H1 (cell line): ENCODE measurements around the gene MYRF. TPM values are rescaled to one million over a fixed set of nuclear protein-coding genes. Genes with fewer than 3 reads are reported as not detected.

ENCODE experiments used
- CTCF ChIA-PET: fragments of 300-600 bp; sonication (Branson Sonifier 250); formaldehyde crosslinking; loops from one replicate; lab custom pipeline; 2021; ENCODE audit not compliant: partially characterized antibody; lab: Charles Lee
- POLR2A ChIA-PET: fragments of 300-600 bp; sonication (Branson Sonifier 250); formaldehyde crosslinking; loops from one replicate; lab custom pipeline; 2021; ENCODE audit warnings: inconsistent platforms; ENCODE audit not compliant: partially characterized antibody; lab: Charles Lee
- DNase-seq, 2 experiments: peaks; one replicate each; pipeline versions ENCODE4 v3.0.0 to v3.0.0-alpha.2; 2010 to 2022; ENCODE audit warnings: low spot score in 2 of 2, low read depth in 1 of 2, mixed read lengths in 1 of 2
- FAIRE-seq: peaks from 2 replicates; lab custom pipeline; 2011; peaks lifted over from hg19 to GRCh38; lab: Jason Lieb, UNC
- H2AFZ ChIP-seq: 2 replicates; pipeline ENCODE4 v1.8.1; 2012; ENCODE audit warnings: low read length, inconsistent platforms
- H2AK5ac ChIP-seq: 2 replicates; pipeline ENCODE4 v1.6.1; 2013; ENCODE audit warnings: low read depth, low read length
- H2BK120ac ChIP-seq: replicated peaks from 2 replicates; pipeline ENCODE3; 2013; ENCODE audit warnings: low read depth, low read length, inconsistent platforms
- H2BK12ac ChIP-seq: 2 replicates; pipeline ENCODE4 v1.6.1; 2013; ENCODE audit warnings: low read depth, low read length
- H2BK15ac ChIP-seq: 2 replicates; pipeline ENCODE4 v1.6.1; 2013; ENCODE audit warnings: low read length
- H2BK20ac ChIP-seq: 2 replicates; pipeline ENCODE4 v1.6.1; 2013; ENCODE audit warnings: low read length
- H2BK5ac ChIP-seq: 2 replicates; pipeline ENCODE4 v1.6.1; 2013; ENCODE audit warnings: low read depth, low read length
- H3K14ac ChIP-seq: 2 replicates; pipeline ENCODE4 v1.6.1; 2013; ENCODE audit warnings: inconsistent platforms; ENCODE audit not compliant: insufficient read length
- H3K18ac ChIP-seq: 2 replicates; pipeline ENCODE4 v1.6.1; 2013; ENCODE audit warnings: low read length; ENCODE audit errors: extremely low read depth
- H3K23ac ChIP-seq: 2 replicates; pipeline ENCODE4 v1.6.1; 2013; ENCODE audit warnings: inconsistent platforms; ENCODE audit not compliant: insufficient read length
- H3K23me2 ChIP-seq: 2 replicates; pipeline ENCODE4 v1.6.1; 2013; ENCODE audit warnings: low read depth, low read length
- H3K27ac ChIP-seq: 2 replicates; pipeline ENCODE4 v1.6.1; 2011; ENCODE audit warnings: low read depth, low read length, inconsistent platforms
- H3K27me3 ChIP-seq, 4 experiments: replicated peaks in 1 of 4; 1 replicate in 1 of 4; 2 replicates in 3 of 4; pipeline versions ENCODE4 v1.6.1 to v1.8.1; 2011 to 2013; ENCODE audit warnings: low read length in 3 of 4, mild to moderate bottlenecking in 3 of 4, inconsistent platforms in 2 of 4, mixed read lengths in 2 of 4, moderate library complexity in 1 of 4; ENCODE audit not compliant: control insufficient read depth in 3 of 4, insufficient read depth in 3 of 4; ENCODE audit errors: extremely low read depth in 1 of 4
- H3K36me3 ChIP-seq, 4 experiments: 2 replicates each; pipeline versions ENCODE4 v1.6.1 to v1.8.1; 2011 to 2013; ENCODE audit warnings: mild to moderate bottlenecking in 4 of 4, low read length in 3 of 4, moderate library complexity in 2 of 4, control low read depth in 1 of 4, inconsistent platforms in 1 of 4; ENCODE audit not compliant: insufficient read depth in 4 of 4, control insufficient read depth in 2 of 4
- H3K4ac ChIP-seq: replicated peaks from 2 replicates; pipeline ENCODE3; 2013; ENCODE audit warnings: low read length, low read depth, mixed read lengths, inconsistent platforms; ENCODE audit not compliant: insufficient read length
- H3K4me1 ChIP-seq, 4 experiments: replicated peaks in 1 of 4; 1 replicate in 1 of 4; 2 replicates in 3 of 4; pipeline versions ENCODE4 v1.6.1 to v1.8.1; 2011 to 2013; ENCODE audit warnings: low read length in 3 of 4, inconsistent platforms in 2 of 4, mixed read lengths in 1 of 4; ENCODE audit not compliant: insufficient read depth in 4 of 4, control insufficient read depth in 3 of 4
- H3K4me2 ChIP-seq, 2 experiments: 2 replicates each; pipeline versions ENCODE4 v1.6.1 to v1.8.1; 2011 to 2013; ENCODE audit warnings: low read depth in 2 of 2, low read length in 2 of 2, control low read depth in 1 of 2, inconsistent platforms in 1 of 2, mild to moderate bottlenecking in 1 of 2; ENCODE audit not compliant: insufficient read depth in 1 of 2
- H3K4me3 ChIP-seq, 4 experiments: fragments of 200-600, 300-600 bp in 1 of 4; sonication (generic), shearing (Covaris generic), sonication (Bioruptor Twin) in 1 of 4; 2 replicates each; pipeline versions ENCODE4 v1.5.1 to v1.8.1; 2011 to 2016; ENCODE audit warnings: low read length in 4 of 4, low read depth in 3 of 4, control low read depth in 2 of 4, inconsistent platforms in 2 of 4, mild to moderate bottlenecking in 2 of 4, mixed read lengths in 1 of 4, moderate library complexity in 1 of 4; ENCODE audit not compliant: insufficient read depth in 2 of 4; ENCODE audit errors: extremely low read depth in 1 of 4
- H3K56ac ChIP-seq: replicated peaks from 2 replicates; pipeline ENCODE3; 2013; ENCODE audit warnings: low read depth, mild to moderate bottlenecking, mixed read lengths, low read length, inconsistent platforms; ENCODE audit not compliant: insufficient read length
- H3K79me1 ChIP-seq: 2 replicates; pipeline ENCODE4 v1.6.1; 2013; ENCODE audit warnings: low read depth, low read length, control low read depth
- H3K79me2 ChIP-seq, 2 experiments: 2 replicates each; pipeline versions ENCODE4 v1.6.1 to v1.8.1; 2012 to 2013; ENCODE audit warnings: low read length in 2 of 2, mild to moderate bottlenecking in 2 of 2, inconsistent platforms in 1 of 2; ENCODE audit not compliant: insufficient read depth in 2 of 2, control insufficient read depth in 1 of 2
- H3K9ac ChIP-seq, 4 experiments: replicated peaks in 1 of 4; 1 replicate in 1 of 4; 2 replicates in 3 of 4; pipeline versions ENCODE4 v1.6.1 to v1.8.1; 2011 to 2013; ENCODE audit warnings: low read depth in 3 of 4, low read length in 3 of 4, control low read depth in 2 of 4, mild to moderate bottlenecking in 2 of 4, moderate library complexity in 2 of 4, inconsistent platforms in 1 of 4; ENCODE audit errors: extremely low read depth in 1 of 4
- H3K9me3 ChIP-seq, 2 experiments: 2 replicates each; pipeline versions ENCODE4 v1.6.1 to v1.8.1; 2012 to 2013; ENCODE audit warnings: mild to moderate bottlenecking in 2 of 2, moderate library complexity in 2 of 2, control low read depth in 1 of 2, inconsistent platforms in 1 of 2, low read depth in 1 of 2, low read length in 1 of 2, mixed read lengths in 1 of 2; ENCODE audit not compliant: insufficient read depth in 2 of 2
- H4K20me1 ChIP-seq, 2 experiments: replicated peaks in 1 of 2; 2 replicates each; pipeline versions ENCODE3 to v1.8.1; 2011 to 2013; ENCODE audit warnings: inconsistent platforms in 2 of 2, low read length in 2 of 2, mild to moderate bottlenecking in 1 of 2; ENCODE audit not compliant: insufficient read depth in 2 of 2, control insufficient read depth in 1 of 2
- H4K5ac ChIP-seq: 2 replicates; pipeline ENCODE4 v1.6.1; 2013; ENCODE audit warnings: low read length, low read depth, mixed read lengths, inconsistent platforms; ENCODE audit not compliant: insufficient read length
- H4K8ac ChIP-seq: 2 replicates; pipeline ENCODE4 v1.8.0; 2013; ENCODE audit warnings: mild to moderate bottlenecking, moderate library complexity, low read length, inconsistent platforms; ENCODE audit not compliant: insufficient read depth; ENCODE audit errors: extremely low read depth
- H4K91ac ChIP-seq: replicated peaks from 2 replicates; pipeline ENCODE3; 2013; ENCODE audit warnings: low read length, mixed read lengths, inconsistent platforms; ENCODE audit not compliant: insufficient read length
- BRCA1 ChIP-seq: IDR thresholded peaks from 2 replicates; pipeline ENCODE4 v1.6.1; 2012; ENCODE audit warnings: low read depth, low read length, improper control_type of control experiment
- CEBPB ChIP-seq: IDR thresholded peaks from 2 replicates; pipeline ENCODE4 v1.6.1; 2012; ENCODE audit warnings: low read depth, low read length
- CHD1 ChIP-seq: IDR thresholded peaks from 2 replicates; pipeline ENCODE4 v1.6.1; 2012; ENCODE audit warnings: low read depth, low read length, improper control_type of control experiment
- CTBP2 ChIP-seq: IDR thresholded peaks from 2 replicates; pipeline ENCODE4 v1.7.0; 2011; ENCODE audit warnings: borderline replicate concordance, mild to moderate bottlenecking, moderate library complexity, mixed read lengths, low read length; ENCODE audit not compliant: insufficient read depth, insufficient read length
- EGR1 ChIP-seq: IDR thresholded peaks from 2 replicates; pipeline ENCODE4 v1.6.1; 2011; ENCODE audit warnings: low read depth, low read length, borderline replicate concordance
- FOSL1 ChIP-seq: IDR thresholded peaks from 2 replicates; pipeline ENCODE4 v1.6.1; 2011; ENCODE audit warnings: mild to moderate bottlenecking, low read depth, low read length, moderate library complexity; ENCODE audit not compliant: insufficient read depth
- GTF2F1 ChIP-seq: IDR thresholded peaks from 2 replicates; pipeline ENCODE4 v1.6.1; 2012; ENCODE audit warnings: low read depth, low read length, improper control_type of control experiment, borderline replicate concordance
- KDM1A ChIP-seq: fragments of 200-600, 300-600 bp; sonication (generic); IDR thresholded peaks from 2 replicates; pipeline ENCODE4 v1.7.1; 2016; ENCODE audit warnings: mild to moderate bottlenecking, low read length, borderline replicate concordance
- MAFK ChIP-seq: IDR thresholded peaks from 2 replicates; pipeline ENCODE4 v1.6.1; 2012; ENCODE audit warnings: low read depth, mild to moderate bottlenecking, improper control_type of control experiment, low read length
- MAX ChIP-seq: IDR thresholded peaks from 2 replicates; pipeline ENCODE4 v1.6.1; 2012; ENCODE audit warnings: inconsistent platforms
- NRF1 ChIP-seq: IDR thresholded peaks from 2 replicates; pipeline ENCODE4 v1.6.1; 2011; ENCODE audit warnings: mild to moderate bottlenecking, low read depth, low read length, improper control_type of control experiment
- SIRT6 ChIP-seq: IDR thresholded peaks from one replicate; pipeline ENCODE4 v1.7.1; 2012; ENCODE audit warnings: low read length, inconsistent platforms
- YY1 ChIP-seq: IDR thresholded peaks from 2 replicates; pipeline ENCODE4 v1.6.1; 2011; ENCODE audit warnings: low read depth, mild to moderate bottlenecking, low read length
- WGBS, 2 experiments: shearing (Covaris generic) in 1 of 2; methylation state at CpG; one replicate each; pipeline versions ENCODE4 v1.1.6 to v1.1.7; 2013 to 2015; ENCODE audit warnings: low lambda C conversion rate in 2 of 2, mixed read lengths in 2 of 2, inconsistent platforms in 1 of 2, low coverage in 1 of 2, missing lambda C conversion rate in 1 of 2; ENCODE audit not compliant: insufficient replicate concordance in 2 of 2, insufficient coverage in 1 of 2, insufficient read length in 1 of 2; ENCODE audit errors: extremely low coverage in 1 of 2, missing lambda C conversion rate in 1 of 2; 5-methylcytosine and 5-hydroxymethylcytosine counted together
- polyA plus RNA-seq, 7 experiments: library from polyadenylated mRNA; depleted of rRNA in 3 of 7; stranded (reverse) in 5 of 7; unstranded in 2 of 7; fragments of >200 nt in 5 of 7; fragments of 200-250 nt in 2 of 7; gene quantifications; 1 replicate in 5 of 7; 2 replicates in 1 of 7; 4 replicates in 1 of 7; pipeline versions ENCODE4 v1.2.1 to v1.2.3, GENCODE V29; 2011 to 2013; ENCODE audit warnings: missing spikeins in 2 of 7, mixed read lengths in 2 of 7
- total RNA-seq: library from RNA; stranded (reverse); fragmentation: NEBNext Ultra II Directional; extraction: Animal tissue kit (Norgen Biotek cat#: 25700); gene quantifications from 2 replicates; pipeline ENCODE4 v1.2.1, GENCODE V29; 2021

MYRF gene
- total and polyA plus RNA-seq, 2 of the 8 experiments (the other 6 are each of a cell fraction or from before 2014, with no cell fraction given): 6.0 to 6.1 TPM

GRCh38 chr11:61761440-61762222 is 9.2 kb downstream of the MYRF start:
- Histone ChIP-seq H2AK5ac (no peak overlapping the region; the same call in 1 of the 2 replicates), H2BK5ac (no peak overlapping the region), H3K27ac (no peak overlapping the region), H3K56ac (no peak overlapping the region), H3K18ac (no peak overlapping the region; the same call in 1 of the 2 replicates), H2BK120ac (no peak overlapping the region), H4K91ac (peak overlapping the region; percentile 17), H3K23me2 (no peaks in the 10 kb centered on the region), H4K5ac (no peak overlapping the region), H3K4me1 (peaks cover 0 to 17% (median 10%) of the 10 kb centered on the region in 4 experiments; a peak in 6 of 7 replicates), H3K79me1 (no peaks in the 10 kb centered on the region), H2BK20ac (0 out of 2 replicates have a peak overlapping the region, but pooled peaks have one; percentile 32), H3K27me3 (no peaks in the 10 kb centered on the region), H3K14ac (no peak overlapping the region), H2AFZ (no peak overlapping the region), H3K36me3 (no peaks in the 10 kb centered on the region), H3K23ac (no peak overlapping the region), H2BK12ac (peak overlapping the region; percentile 60; the same call in 1 of the 2 replicates), H3K4me3 (no peak overlapping the region), H3K79me2 (no peaks in the 10 kb centered on the region), H4K8ac (peak overlapping the region; percentile 57; the same call in 1 of the 2 replicates), H3K9me3 (no peaks in the 10 kb centered on the region), H3K9ac (no peak overlapping the region), H2BK15ac (0 out of 2 replicates have a peak overlapping the region, but pooled peaks have one; percentile 72), H3K4me2 (no peak overlapping the region), H3K4ac (peak overlapping the region; percentile 41), H4K20me1 (peaks cover 0 to 1% of the 10 kb centered on the region in 2 experiments)
- ChIA-PET CTCF (interaction anchor here (0.9 to 1.8 kb wide), 6 partner anchors 10 to 52 kb away, joined by 3 to 4 read pairs (median 4); no protein-coding TSS in a partner anchor), POLR2A (no interaction called here)
- no peak for DNase-seq
- WGBS, 2 experiments: 77% methylated on average over 10 of the region's 11 CpGs; no CpG with 5 or more reads in 1 of the 2 experiments
- FAIRE-seq: no peak
- TF ChIP-seq GTF2F1: no peak
- TF ChIP-seq MAFK: no peak
- no peak for TF ChIP-seq SIRT6
- TF ChIP-seq KDM1A: no peak
- no peak for TF ChIP-seq CEBPB
- TF ChIP-seq FOSL1: no peak
- no peak for TF ChIP-seq BRCA1
- no peak for TF ChIP-seq CHD1
- no peak for TF ChIP-seq MAX
- TF ChIP-seq CTBP2: no peak
- TF ChIP-seq NRF1: no peak
- TF ChIP-seq YY1: no peak
- no peak for TF ChIP-seq EGR1
